ENCODE data around the gene CHAMP1. TPM values are rescaled to one million over a fixed set of nuclear protein-coding genes. Genes with fewer than 3 reads are reported as not detected.
"Not testable (repeated sequence)": the region's sequence is repeated elsewhere in the genome, so short reads cannot be mapped to it uniquely, and the experiment has no call there.

The CHAMP1 gene
- total RNA-seq, 1 donor from 2014 or later, result 31.0 TPM

DNA sequence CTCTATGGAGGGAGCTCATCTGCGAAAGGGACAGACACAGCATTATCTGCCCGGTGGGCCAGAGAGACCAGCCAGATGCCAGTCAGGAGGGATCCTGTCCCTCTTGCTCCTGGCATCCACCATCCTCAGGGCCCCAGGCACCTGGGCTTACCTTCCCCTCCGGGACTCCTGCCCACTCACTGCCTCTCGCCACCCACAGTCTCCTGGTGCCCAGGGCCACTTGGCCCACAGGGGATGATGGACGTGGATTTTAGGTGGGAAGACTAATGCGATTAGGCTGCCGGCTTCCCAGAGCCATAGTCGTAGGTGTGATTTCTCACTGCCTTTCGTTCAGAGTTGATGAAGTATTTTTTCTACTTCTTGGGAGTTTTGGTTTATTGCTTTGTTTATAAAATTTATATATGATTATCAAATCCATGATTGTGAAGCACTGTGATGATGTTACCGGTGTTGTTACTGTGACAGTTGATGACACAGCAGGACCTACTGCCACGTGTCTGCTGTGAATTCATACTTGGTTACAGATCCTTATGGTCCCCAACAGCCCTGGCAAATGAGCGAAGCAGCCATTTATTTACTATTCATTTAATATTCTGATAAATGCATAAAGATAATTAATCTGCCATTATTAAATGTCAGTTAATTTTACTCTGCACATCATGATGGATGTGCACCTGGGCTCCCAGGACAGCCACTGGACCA lies 14.5 kb upstream of the CHAMP1 start:
- intact Hi-C loops (cut with micrococcal nuclease), result no loop called here

DNA sequence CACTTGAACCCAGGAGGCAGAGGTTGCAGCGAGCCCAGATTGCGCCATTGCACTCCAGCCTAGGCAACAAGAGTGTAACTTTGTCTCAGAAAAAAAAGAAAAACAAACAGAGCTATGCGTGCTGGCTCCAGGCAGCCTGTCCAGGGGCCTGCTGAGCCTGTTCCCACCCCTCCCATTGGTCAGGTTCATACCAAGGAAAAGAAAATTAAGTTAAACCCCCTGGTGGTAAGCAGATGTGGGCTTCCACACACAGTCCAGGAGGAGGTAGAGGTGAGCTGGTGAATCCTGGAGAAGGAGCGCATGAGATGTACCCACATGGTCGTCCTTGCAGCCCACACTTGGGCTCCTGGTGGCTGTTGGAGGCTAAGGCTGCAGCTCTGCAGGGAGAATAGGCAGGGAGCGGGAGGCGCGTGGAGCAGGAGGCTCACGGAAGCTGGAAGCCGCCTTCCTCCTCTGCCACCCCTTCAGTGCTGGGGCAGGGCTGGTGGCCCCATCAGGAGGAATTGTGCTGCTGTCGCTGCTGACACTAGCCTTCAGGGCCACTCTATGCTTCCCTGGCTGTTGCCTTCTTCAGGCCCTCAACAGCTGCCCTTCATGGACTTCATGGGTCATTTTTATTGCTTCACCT lies 10.5 kb upstream of the CHAMP1 start:
- intact Hi-C loops (cut with micrococcal nuclease), result no loop called here

DNA sequence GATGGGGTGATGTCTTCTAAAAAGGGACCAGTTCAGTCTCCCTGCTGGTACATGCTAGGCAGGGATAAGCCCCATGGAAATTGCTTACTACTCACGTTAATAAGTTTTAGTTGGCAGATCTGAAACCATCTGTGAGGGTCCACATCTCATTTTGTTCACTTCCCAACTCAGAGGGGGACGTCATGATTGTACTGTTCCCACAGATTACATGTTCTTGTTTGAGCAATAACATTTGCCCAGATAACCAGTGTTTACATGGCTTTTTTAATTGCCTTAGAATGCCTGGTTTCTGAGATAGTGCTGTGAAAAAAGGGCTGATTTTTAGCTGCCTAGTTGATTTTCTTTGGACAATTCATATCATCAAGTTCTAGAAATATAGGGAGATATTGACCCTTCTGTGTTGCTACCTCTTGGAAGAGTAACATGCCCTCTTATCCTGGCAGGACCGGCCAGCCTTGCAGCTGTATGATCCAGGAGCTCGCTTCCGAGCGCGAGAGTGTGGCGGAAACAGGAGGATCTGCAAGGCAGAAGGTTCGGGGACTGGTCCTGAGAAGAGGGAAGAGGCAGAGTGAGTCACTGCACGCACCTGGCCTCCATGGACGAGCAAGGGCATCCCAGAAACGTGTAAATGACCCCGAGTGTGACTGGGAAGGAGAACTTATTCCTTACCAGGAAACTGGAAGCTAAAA lies 9.8 kb upstream of the CHAMP1 start:
- intact Hi-C loops (cut with micrococcal nuclease), result no loop called here

DNA sequence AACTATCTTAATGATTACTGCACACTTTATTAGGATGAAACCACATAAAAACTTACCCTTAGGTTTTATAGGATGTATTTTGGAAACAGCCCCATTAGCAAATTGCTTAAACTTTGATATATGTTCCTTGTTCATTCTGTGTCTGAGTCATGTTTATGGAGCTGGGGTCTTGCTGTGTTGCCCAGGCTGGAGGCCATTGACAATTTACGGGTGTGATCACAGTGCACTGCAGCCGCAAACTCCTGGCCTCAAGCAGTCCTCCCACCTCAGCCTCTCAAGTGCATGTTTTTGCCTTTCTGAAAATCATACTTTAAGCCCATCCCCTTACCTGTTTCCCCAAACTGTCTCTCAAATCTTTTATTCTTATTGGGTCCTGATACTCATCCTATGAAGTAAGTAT lies 5.2 kb upstream of the CHAMP1 start:
- intact Hi-C loops (cut with micrococcal nuclease), result no loop called here

DNA sequence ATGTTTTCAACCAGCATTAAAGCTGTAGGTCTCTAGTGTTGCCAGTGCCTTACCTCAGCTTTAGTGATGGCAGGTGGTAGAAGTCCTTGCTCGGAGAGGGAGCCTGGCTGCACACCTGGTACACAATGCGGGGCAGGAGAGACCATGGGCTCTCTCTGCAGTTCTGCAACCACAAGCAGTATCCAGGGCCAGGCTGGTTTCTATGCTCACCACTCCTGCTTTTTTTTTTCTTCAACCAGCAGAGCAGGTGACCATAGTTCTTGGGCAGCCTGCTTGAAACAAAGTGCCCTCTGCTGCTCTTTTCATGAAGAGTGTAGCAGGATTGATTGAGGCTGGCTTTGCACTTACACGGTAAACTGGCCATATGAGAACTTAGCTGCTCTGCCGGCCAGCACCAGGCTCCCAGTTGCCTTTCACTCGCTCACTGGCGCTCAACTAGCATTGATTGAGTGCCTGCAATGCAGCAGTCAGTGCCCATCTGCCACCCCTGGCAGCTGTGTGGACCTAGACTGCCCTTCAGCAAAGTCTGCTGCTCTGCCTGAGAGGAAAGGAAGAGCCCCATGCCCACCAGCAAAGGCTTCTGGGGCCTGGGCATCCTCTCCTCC lies 4.4 kb upstream of the CHAMP1 start:
- intact Hi-C loops (cut with micrococcal nuclease), result no loop called here

DNA sequence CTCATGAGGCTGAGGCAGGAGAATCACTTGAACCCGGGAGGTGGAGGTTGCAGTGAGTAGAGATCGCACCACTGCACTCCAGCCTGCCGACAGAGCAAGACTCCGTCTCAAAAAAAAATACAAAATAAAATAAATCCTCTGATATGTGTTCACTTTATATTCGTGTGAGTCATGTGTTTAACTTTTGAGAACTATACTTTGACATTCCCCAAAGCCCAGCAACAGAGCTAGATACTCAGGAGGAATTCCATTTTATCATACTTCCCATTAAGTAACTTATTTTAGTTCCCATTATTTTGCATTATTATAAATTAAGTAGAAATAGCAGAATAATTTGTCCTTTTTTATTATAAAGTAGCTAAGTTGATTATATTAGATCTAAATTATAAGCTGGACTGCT lies 3.3 kb upstream of the CHAMP1 start:
- intact Hi-C loops (cut with micrococcal nuclease), result no loop called here

DNA sequence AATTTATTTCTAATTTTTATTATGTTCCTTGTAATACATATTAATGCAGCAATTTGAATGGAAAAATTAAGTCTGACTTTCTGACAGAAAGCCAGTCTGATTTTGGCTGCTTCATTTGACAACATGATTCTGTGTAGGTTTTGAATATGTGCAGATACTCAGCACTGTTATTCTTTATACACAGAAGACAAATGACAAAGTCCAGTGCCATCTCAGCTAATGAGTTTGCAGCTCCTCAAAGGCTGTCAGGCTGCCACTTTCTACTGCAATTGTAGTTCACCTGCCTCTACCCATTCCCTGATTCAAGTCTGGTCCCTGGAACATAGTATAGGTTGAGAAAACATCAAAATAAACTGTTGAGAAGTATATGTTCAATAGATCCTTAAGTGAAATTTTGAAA lies 2.9 kb upstream of the CHAMP1 start:
- intact Hi-C loops (cut with micrococcal nuclease), result no loop called here

DNA sequence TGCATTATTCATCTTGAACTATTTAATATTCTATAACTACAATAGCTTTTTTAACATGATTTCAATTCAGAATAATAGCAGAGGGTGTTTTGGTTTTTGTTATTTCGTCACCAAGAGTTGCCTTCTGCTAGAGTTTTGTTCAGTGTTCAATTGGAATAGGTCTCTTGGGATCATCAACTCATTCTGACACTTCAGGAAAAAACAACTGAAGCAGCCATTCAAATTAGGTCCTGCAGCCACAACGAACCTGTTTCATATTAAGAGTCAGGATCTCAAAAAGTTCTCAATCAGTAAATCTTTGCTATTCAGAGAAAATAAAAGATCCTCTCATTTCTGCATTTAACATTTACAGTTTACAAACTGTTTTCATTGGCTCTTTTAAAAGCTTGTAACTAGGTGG lies 2.4 kb upstream of the CHAMP1 start:
- intact Hi-C loops (cut with micrococcal nuclease), result no loop called here

DNA sequence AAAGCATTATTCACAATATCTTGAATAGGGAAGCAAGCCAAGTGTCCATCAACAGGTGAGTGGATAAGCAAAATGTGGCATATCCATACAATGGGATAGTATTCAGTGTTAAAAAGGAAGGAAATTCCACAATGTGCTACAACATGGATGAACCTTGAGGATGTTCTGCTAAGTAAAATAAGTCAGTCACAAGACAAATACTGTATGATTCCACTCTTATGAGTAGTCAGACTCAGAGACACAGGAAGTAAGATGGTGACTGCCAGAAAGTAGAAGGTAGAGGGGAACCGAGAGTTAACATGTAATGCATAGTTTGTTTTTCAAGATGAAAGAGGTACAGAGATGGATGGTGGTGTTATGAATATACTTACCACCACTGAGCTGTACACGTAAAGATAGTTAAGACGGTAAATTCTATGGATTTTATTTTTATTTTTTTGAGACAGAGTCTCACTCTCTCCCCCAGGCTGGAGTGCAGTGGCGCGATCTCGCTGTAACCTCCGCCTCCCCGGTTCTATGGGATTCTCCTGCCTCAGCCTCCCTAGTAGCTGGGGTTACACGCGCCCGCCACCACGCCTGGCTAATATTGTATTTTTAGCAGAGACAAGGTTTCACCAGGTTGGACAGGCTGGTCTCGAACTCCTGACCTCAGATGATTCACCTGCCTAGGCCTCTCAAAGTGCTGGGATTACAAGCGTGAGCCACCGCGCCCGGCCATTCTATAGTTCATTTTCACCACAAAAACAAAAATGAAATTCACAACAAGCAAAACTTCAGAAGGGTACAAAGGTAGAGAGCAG lies 1.0 kb upstream of the CHAMP1 start:
- intact Hi-C loops (cut with micrococcal nuclease), result no loop called here

DNA sequence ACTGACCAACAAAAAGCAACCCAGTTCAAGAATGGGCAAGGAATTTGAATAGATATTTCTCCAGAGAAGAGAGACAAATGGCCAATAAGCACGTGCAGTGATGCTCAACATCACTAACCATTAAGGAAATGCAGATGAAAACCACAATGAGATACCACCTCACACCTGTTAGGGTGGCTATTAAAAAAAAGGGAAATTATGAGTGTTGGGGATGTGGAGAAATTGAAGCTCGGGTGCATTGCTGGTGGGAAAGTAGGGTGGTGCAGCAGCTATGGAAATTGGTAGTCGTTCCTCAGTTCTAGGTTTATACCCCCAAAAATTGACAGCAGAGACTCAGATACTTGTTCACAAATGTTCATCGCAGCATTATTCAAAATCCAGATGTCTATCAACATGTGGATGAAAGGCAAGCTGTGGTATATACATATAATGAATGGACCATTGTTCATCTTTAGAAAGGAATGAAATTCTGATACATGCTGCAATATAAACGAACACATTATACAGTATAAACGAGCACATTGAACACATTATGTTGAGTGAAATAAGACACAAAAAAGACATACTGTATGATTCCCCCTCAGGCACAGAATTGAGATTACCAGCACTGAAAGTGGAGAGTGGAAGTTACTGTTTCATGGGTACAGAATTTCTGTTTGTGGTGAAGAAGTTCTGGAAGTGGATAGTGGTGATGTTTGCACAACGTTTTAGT lies 927 bp downstream of the CHAMP1 start:
- intact Hi-C loops (cut with micrococcal nuclease), result loop anchor here (1.0 kb wide), 2 partner anchors 25 to 731 kb away; partner anchors contain the start of gene TFDP1

DNA sequence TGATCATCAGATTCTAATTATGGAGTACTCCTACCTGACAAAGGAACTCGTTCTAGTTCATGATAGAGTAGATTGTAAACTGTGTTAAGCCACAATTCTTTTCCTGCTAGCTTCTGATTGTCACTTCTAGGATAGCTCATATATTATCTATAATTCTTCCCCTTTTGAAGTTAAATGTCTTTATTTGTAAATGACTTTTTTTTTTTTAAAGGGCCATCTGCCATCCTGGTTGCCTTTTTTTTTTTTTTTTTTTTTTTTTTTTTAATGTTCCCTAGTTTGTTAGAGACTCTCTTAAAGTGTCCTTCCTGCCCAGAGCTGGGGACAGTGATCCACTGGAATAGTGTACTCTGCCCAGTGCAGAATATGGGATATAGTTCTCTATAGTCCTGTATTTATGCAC lies 4.3 kb downstream of the CHAMP1 start:
- intact Hi-C loops (cut with micrococcal nuclease), result no loop called here

DNA sequence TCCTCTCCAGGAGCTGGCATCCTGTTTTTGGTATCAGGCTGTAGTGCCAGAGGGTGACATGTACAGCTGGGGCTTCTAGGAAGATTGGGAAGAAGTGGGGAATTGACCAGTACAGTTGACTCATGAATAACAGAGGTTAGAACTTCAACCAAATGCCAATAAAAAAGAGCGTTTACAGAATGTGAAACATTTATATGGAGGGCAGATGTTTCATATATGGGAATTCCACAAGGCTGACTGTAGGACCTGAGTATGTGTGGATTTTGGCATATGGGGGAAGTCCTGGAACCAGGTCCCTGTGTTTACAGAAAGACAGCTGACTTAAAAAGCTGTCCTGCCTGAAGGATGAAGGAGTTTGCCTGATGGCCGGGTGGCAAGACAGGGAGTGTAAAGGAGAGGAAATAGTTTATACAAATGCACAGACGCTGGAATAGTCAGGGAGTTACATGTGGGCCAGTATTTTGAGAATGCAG lies 5.2 kb downstream of the CHAMP1 start:
- intact Hi-C loops (cut with micrococcal nuclease), result no loop called here

DNA sequence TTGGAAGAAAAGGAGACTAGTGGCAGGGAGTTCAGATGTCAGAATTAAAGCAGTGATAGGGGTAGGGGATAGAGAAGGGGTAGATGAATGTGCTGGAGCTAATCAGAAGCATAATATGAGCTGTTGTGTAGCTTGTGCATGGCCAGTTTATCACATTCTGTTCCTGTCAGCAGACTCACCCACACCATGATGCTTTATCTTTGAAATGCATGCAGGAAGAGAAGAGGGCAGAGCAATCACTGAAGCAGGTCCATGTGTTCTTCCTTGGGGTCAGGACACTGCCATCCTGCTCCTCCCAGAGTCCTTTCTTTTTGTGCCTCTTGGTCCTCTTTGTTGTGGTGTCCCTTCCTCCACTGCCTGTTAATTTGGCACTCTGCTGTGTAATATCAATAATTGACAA lies 5.8 kb downstream of the CHAMP1 start:
- intact Hi-C loops (cut with micrococcal nuclease), result no loop called here

DNA sequence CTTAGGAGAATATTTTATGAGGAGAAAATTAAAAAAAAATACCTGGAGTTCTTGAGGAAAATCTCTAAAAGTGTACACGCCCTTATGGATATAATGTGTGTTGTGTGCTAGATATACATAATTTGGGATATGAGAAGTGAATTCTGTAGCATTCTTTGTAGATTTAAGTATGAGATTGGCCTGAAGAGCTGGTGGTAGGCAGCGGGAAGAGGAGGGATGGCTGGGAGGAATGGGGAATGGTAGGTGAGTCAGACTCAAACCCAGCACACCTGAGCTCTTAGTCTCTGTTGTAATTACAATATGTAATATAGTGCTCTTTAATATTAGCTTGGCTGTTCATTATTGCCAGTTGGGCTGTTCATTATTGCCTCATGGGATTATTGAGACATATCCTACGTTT lies 7.0 kb downstream of the CHAMP1 start:
- intact Hi-C loops (cut with micrococcal nuclease), result no loop called here

DNA sequence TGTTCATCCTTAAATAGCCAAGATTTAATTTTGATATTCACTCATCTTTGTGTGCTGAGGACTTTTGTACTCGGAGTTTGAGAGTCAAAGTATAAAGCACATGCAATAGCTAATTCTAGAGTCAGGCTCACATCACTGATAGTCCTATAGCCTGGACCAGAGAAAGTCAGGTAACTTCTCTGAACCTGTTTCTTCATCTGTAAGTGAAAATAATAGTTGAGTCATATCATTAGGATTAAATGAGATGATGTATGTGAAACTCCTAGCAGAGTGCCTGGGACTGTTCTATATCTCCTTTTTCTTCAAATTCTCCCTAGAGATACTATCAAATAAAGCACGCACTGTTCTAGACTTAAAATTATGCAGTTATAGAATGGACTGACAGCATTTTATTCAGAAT lies 9.0 kb downstream of the CHAMP1 start:
- intact Hi-C loops (cut with micrococcal nuclease), result no loop called here

DNA sequence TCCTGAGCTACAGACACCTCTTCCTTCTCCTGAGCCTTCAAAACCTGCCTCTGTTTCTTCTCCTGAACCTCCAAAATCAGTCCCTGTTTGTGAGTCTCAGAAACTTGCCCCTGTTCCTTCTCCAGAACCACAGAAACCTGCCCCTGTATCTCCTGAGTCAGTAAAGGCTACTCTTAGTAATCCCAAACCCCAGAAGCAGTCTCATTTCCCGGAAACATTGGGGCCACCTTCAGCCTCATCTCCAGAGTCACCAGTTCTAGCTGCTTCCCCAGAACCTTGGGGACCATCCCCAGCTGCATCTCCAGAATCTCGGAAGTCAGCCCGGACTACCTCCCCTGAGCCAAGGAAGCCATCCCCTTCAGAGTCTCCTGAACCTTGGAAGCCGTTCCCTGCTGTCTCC lies 10.0 kb downstream of the CHAMP1 start:
- intact Hi-C loops (cut with micrococcal nuclease), result no loop called here

DNA sequence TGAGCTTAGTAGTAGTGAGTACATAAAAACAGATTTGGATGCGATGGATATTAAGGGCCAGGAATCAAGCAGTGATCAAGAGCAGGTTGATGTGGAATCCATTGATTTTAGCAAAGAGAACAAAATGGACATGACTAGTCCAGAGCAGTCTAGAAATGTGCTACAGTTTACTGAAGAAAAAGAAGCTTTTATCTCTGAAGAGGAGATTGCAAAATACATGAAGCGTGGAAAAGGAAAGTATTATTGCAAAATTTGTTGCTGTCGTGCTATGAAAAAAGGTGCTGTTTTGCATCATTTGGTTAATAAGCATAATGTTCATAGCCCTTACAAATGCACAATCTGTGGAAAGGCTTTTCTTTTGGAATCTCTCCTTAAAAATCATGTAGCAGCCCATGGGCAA lies 11.4 kb downstream of the CHAMP1 start:
- intact Hi-C loops (cut with micrococcal nuclease), result no loop called here

DNA sequence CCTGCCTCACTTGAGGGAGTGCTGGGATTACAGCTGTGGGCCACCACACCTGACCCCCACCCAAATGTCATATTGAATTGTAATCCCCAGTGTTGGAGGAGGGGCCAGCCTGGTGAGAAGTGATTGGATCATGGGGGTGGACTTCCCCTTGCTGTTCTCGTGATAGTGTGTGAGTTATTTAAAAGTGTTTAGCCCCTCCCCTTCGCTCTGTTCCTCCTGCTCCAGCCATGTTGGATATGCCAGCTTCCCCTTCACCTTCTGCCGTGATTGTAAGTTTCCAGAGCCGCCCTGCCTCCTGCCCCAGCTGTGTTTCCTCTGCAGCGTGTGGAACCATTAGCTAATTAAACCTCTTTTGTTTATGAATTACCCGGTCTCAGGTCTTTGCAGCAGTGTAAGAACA lies 13.7 kb downstream of the CHAMP1 start:
- intact Hi-C loops (cut with micrococcal nuclease), result no loop called here

DNA sequence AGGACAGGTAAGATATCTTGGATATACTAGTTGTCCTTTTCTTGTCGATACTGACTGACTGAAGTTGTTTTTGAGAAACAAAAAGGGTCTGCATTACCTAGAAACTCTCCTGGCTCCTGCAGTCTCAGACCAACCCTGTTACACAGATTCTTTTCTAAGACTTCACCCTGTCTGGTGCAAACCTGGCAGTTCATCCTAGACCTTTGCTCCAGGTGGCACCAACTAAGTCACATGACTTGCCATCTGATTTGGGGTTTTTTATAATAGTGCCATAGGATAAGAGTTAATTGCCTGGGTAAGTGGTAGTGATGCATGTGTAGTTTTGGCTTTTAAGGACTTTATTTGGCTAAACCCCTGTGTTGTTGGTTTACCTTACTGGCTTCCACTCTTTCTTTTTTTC lies 14.3 kb downstream of the CHAMP1 start:
- intact Hi-C loops (cut with micrococcal nuclease), result no loop called here

DNA sequence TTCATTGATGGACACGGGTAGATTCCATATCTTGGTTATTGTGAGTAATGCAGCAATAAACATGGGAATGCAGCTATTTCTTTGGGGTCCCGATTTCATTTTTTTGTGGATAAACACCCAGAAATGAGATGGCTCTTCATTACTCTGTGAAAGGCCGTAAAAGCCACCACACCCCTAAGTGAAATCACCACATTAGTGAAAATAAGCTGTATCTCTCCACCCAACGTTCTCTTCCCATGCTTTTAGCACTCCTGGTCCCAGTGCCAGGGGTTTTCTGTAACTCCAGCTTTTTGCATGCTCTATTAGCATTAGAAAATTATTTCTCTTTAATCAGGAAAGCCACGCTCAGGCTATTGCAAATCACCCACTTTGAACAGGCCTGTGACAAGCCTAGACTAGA lies 15.8 kb downstream of the CHAMP1 start:
- intact Hi-C loops (cut with micrococcal nuclease), result no loop called here

DNA sequence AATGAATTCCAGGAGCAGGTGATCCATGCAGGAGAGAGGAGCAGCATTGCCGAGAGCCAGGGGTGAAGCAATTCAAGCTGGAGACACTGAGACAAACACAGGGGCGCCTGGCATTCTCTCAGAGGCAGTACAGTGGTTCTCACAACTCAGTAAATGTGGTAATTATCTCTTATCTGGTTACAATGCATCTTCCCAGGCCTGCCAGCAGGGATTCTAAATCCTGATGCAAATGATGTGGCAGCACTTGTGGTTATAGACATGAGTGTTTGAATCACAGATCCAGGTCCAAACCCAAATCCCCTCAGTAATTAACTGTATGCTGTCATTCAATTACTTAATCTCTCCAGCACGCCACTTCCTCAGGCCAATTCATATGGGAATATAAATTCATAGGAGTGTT lies 19.6 kb downstream of the CHAMP1 start:
- intact Hi-C loops (cut with micrococcal nuclease), result not testable (repeated sequence)

All from T-helper 1 cell treated with Interleukin-12 subunit alpha and Interleukin-12 subunit beta and Interleukin-4 antibody, amounts not matched to agents 30 ng/mL and 1 ng/mL, for 36 hours (primary cell).